Activated CD8-positive, alpha-beta T cell treated with anti-CD3 and anti-CD28 coated beads for 36 hours (primary cell): ENCODE measurements around the gene PVALEF. TPM values are rescaled to one million over a fixed set of nuclear protein-coding genes. Genes with fewer than 3 reads are reported as not detected.

Experiments
- ATAC-seq: fragments of 200-7000 bp; cut with Tn5 transposase; one replicate; pipeline ENCODE4 v1.10.0; 2021; ENCODE audit warnings: mild to moderate bottlenecking, moderate library complexity
- CTCF ChIA-PET: fragments of 350-600 bp; sonication (Branson Sonifier 250); formaldehyde crosslinking; loops from one replicate; lab custom pipeline; 2021; ENCODE audit warnings: antibody characterized with exemption; lab: Charles Lee
- POLR2A ChIA-PET: fragments of 350-600 bp; sonication (Branson Sonifier 250); formaldehyde crosslinking; loops from one replicate; lab custom pipeline; 2021; ENCODE audit warnings: antibody characterized with exemption; lab: Charles Lee
- DNase-seq: peaks from one replicate; pipeline ENCODE4 v3.0.0-alpha.2; 2020
- H3K27ac Mint-ChIP-seq: one replicate; pipeline ENCODE4 v1.8.0; 2021; ENCODE audit warnings: mild to moderate bottlenecking, mixed read lengths
- H3K27me3 Mint-ChIP-seq: one replicate; pipeline ENCODE4 v1.8.0; 2021; ENCODE audit warnings: mixed read lengths
- H3K36me3 Mint-ChIP-seq: one replicate; pipeline ENCODE4 v1.8.0; 2021; ENCODE audit warnings: low read depth, mixed read lengths
- H3K4me1 Mint-ChIP-seq: one replicate; pipeline ENCODE4 v1.8.0; 2021; ENCODE audit warnings: low read depth, mixed read lengths
- H3K4me3 Mint-ChIP-seq: one replicate; pipeline ENCODE4 v1.8.0; 2021; ENCODE audit warnings: mild to moderate bottlenecking, moderate library complexity, mixed read lengths
- H3K9me3 Mint-ChIP-seq: one replicate; pipeline ENCODE4 v1.8.0; 2021; ENCODE audit warnings: mixed read lengths
- CTCF ChIP-seq: fragments of 200-600 bp; IDR thresholded peaks from one replicate; pipeline ENCODE4 v1.8.0; 2022; ENCODE audit warnings: antibody characterized with exemption, mild to moderate bottlenecking
- intact Hi-C: fragments of 100-400 bp; cut with micrococcal nuclease; formaldehyde crosslinking; loops from one replicate; pipeline ENCODE4 v1.10.0; 2022
- total RNA-seq, 2 experiments: library from RNA; stranded (reverse); gene quantifications; one replicate each; pipeline ENCODE4 v1.2.3, GENCODE V29; 2021

Gene PVALEF
- total RNA-seq, 2 experiments from 2014 or later, result not detected

GRCh38 chr17:81159611-81160265 lies 5.6 kb upstream of the PVALEF start:
- ATAC-seq (no peak), DNase-seq (no peak)
- H3K27ac Mint-ChIP-seq, result no peak overlapping the region
- ChIA-PET POLR2A (no interaction called here), CTCF (no interaction called here)
- H3K4me1 Mint-ChIP-seq, result no peaks in the 10 kb centered on the region
- no peak overlapping the region for H3K4me3 Mint-ChIP-seq
- H3K36me3 Mint-ChIP-seq, result no peaks in the 10 kb centered on the region
- no peak for TF ChIP-seq CTCF
- peaks cover 9% of the 10 kb centered on the region for H3K27me3 Mint-ChIP-seq
- intact Hi-C loops, result no loop called here
- H3K9me3 Mint-ChIP-seq, result no peaks in the 10 kb centered on the region

GRCh38 chr17:81160306-81160705 lies 5.0 kb upstream of the PVALEF start:
- TF ChIP-seq CTCF, result no peak
- no peaks in the 10 kb centered on the region for H3K36me3 Mint-ChIP-seq
- no peaks in the 10 kb centered on the region for H3K4me1 Mint-ChIP-seq
- ATAC-seq (peak; percentile 34), DNase-seq (no peak)
- no peak overlapping the region for H3K4me3 Mint-ChIP-seq
- intact Hi-C loops, result no loop called here
- H3K27me3 Mint-ChIP-seq, result peaks cover 10% of the 10 kb centered on the region
- H3K27ac Mint-ChIP-seq, result no peak overlapping the region
- ChIA-PET CTCF (no interaction called here), POLR2A (no interaction called here)
- no peaks in the 10 kb centered on the region for H3K9me3 Mint-ChIP-seq

- no peak for DNase-seq
- H3K4me1 Mint-ChIP-seq, result no peaks in the 10 kb centered on the region
- H3K27ac Mint-ChIP-seq, result no peak overlapping the region
- TF ChIP-seq CTCF, result no peak
- POLR2A ChIA-PET, result no interaction called here
- H3K36me3 Mint-ChIP-seq, result no peaks in the 10 kb centered on the region
- ATAC-seq, result no peak
- CTCF ChIA-PET, result no interaction called here
- H3K4me3 Mint-ChIP-seq, result no peak overlapping the region
- H3K27me3 Mint-ChIP-seq, result peaks cover 10% of the 10 kb centered on the region
- intact Hi-C loops, result no loop called here
- no peaks in the 10 kb centered on the region for H3K9me3 Mint-ChIP-seq
Measured at GRCh38 chr17:81160747-81161453, 4.4 kb upstream of the PVALEF start.

GRCh38 chr17:81161536-81161935 lies 3.8 kb upstream of the PVALEF start:
- Mint-ChIP-seq H3K9me3 (no peaks in the 10 kb centered on the region), H3K4me3 (no peak overlapping the region), H3K27me3 (peaks cover 10% of the 10 kb centered on the region), H3K27ac (no peak overlapping the region), H3K36me3 (no peaks in the 10 kb centered on the region), H3K4me1 (no peaks in the 10 kb centered on the region)
- POLR2A ChIA-PET, result no interaction called here
- DNase-seq, result no peak
- TF ChIP-seq CTCF, result no peak
- intact Hi-C loops, result no loop called here
- ATAC-seq, result no peak
- CTCF ChIA-PET, result no interaction called here

- H3K27me3 Mint-ChIP-seq, result peaks cover 10% of the 10 kb centered on the region
- TF ChIP-seq CTCF, result no peak
- no peaks in the 10 kb centered on the region for H3K4me1 Mint-ChIP-seq
- no peak overlapping the region for H3K27ac Mint-ChIP-seq
- ChIA-PET CTCF (no interaction called here), POLR2A (interaction anchor here (1.0 kb wide), 1 partner anchor 10 kb away, joined by 3 read pairs; no protein-coding TSS in a partner anchor)
- ATAC-seq, result no peak
- H3K36me3 Mint-ChIP-seq, result no peaks in the 10 kb centered on the region
- H3K4me3 Mint-ChIP-seq, result no peak overlapping the region
- no peaks in the 10 kb centered on the region for H3K9me3 Mint-ChIP-seq
- DNase-seq, result no peak
- intact Hi-C loops, result no loop called here
Measured at GRCh38 chr17:81161972-81162371, 3.3 kb upstream of the PVALEF start.
